Keratinocyte (primary cell): ENCODE measurements around the gene RPS21. TPM values are rescaled to one million over a fixed set of nuclear protein-coding genes. Genes with fewer than 3 reads are reported as not detected.

Experiments
- DNase-seq: peaks from one replicate; pipeline ENCODE4 v3.0.0-alpha.2; 2011; ENCODE audit warnings: low read depth, missing footprints, low spot score
- FAIRE-seq: peaks from 2 replicates; lab custom pipeline; 2011; peaks lifted over from hg19 to GRCh38; lab: Jason Lieb, UNC
- H2AFZ ChIP-seq: 2 replicates; pipeline ENCODE4 v1.6.0; 2012; ENCODE audit warnings: low read length, control low read depth, inconsistent platforms; ENCODE audit not compliant: control insufficient read depth
- H3K27ac ChIP-seq: 2 replicates; pipeline ENCODE4 v1.5.1; 2011; ENCODE audit warnings: low read length; ENCODE audit not compliant: control insufficient read depth, insufficient read depth
- H3K27me3 ChIP-seq: 3 replicates; pipeline ENCODE4 v1.6.0; 2011; ENCODE audit warnings: low read length; ENCODE audit not compliant: control insufficient read depth, insufficient read depth; ENCODE audit errors: extremely low read depth
- H3K36me3 ChIP-seq, 2 experiments: 2 replicates in 1 of 2; 3 replicates in 1 of 2; pipeline ENCODE4 v1.5.1; 2011; ENCODE audit warnings: low read length in 2 of 2, mild to moderate bottlenecking in 1 of 2; ENCODE audit not compliant: control insufficient read depth in 2 of 2, insufficient read depth in 2 of 2; ENCODE audit errors: extremely low read depth in 1 of 2
- H3K4me1 ChIP-seq: 3 replicates; pipeline ENCODE4 v1.5.1; 2011; ENCODE audit warnings: low read length; ENCODE audit not compliant: control insufficient read depth, insufficient read depth; ENCODE audit errors: extremely low read depth
- H3K4me2 ChIP-seq: 3 replicates; pipeline ENCODE4 v1.6.0; 2011; ENCODE audit warnings: low read depth, low read length; ENCODE audit not compliant: control insufficient read depth, insufficient read depth; ENCODE audit errors: extremely low read depth
- H3K4me3 ChIP-seq, 3 experiments: fragments of 200-600 bp in 1 of 3; sonication (generic) in 1 of 3; 2 replicates in 2 of 3; 3 replicates in 1 of 3; pipeline ENCODE4 v1.5.1; 2011 to 2016; ENCODE audit warnings: low read length in 3 of 3, mild to moderate bottlenecking in 3 of 3, control low read depth in 2 of 3, inconsistent platforms in 1 of 3, low read depth in 1 of 3, mixed read lengths in 1 of 3, mixed run types in 1 of 3, moderate library complexity in 1 of 3; ENCODE audit not compliant: control insufficient read depth in 2 of 3, insufficient read depth in 2 of 3; ENCODE audit errors: extremely low read depth in 1 of 3
- H3K79me2 ChIP-seq: 2 replicates; pipeline ENCODE4 v1.6.0; 2012; ENCODE audit warnings: low read length; ENCODE audit not compliant: control insufficient read depth, insufficient read depth
- H3K9ac ChIP-seq: 3 replicates; pipeline ENCODE4 v1.6.0; 2011; ENCODE audit warnings: low read length; ENCODE audit not compliant: control insufficient read depth, insufficient read depth; ENCODE audit errors: extremely low read depth
- H3K9me1 ChIP-seq: 3 replicates; pipeline ENCODE4 v1.6.0; 2011; ENCODE audit warnings: low read length; ENCODE audit not compliant: control insufficient read depth, insufficient read depth; ENCODE audit errors: extremely low read depth
- H3K9me3 ChIP-seq: 2 replicates; pipeline ENCODE4 v1.5.1; 2012; ENCODE audit warnings: low read depth, low read length; ENCODE audit not compliant: control insufficient read depth
- H4K20me1 ChIP-seq: 3 replicates; pipeline ENCODE4 v1.6.0; 2011; ENCODE audit warnings: low read length; ENCODE audit not compliant: control insufficient read depth, insufficient read depth; ENCODE audit errors: extremely low read depth
- EZH2 ChIP-seq: IDR thresholded peaks from one replicate; pipeline ENCODE4 v1.6.1; 2012; ENCODE audit warnings: inconsistent platforms, mild to moderate bottlenecking, low read length, moderate library complexity
- dilution Hi-C: fragments of 300-500 bp; cut with MboI; formaldehyde crosslinking; loops from one replicate; pipeline ENCODE4 v1.7.0; 2020; ENCODE audit warnings: low sequenced_read_pairs; ENCODE audit not compliant: extremely low pct_ligation_motif_present
- polyA plus RNA-seq, 5 experiments: library from polyadenylated mRNA; depleted of rRNA in 3 of 5; stranded (reverse) in 3 of 5; stranded (forward) in 1 of 5; unstranded in 1 of 5; fragments of >200 nt; gene quantifications; 1 replicate in 1 of 5; 2 replicates in 3 of 5; 3 replicates in 1 of 5; pipeline versions ENCODE4 v1.2.1 to v1.2.3, GENCODE V29; 2011 to 2012; ENCODE audit warnings: missing spikeins in 2 of 5, low read depth in 1 of 5, low replicate concordance in 1 of 5
- TF ChIP-seq, protein P1 (sequence below), 3 experiments: IDR thresholded peaks in 1 of 3; conservative IDR thresholded peaks in 1 of 3; optimal IDR thresholded peaks in 1 of 3; 2 replicates in 2 of 3; 3 replicates in 1 of 3; pipeline versions ENCODE3 to v1.5.1; 2011; ENCODE audit warnings: low read length in 3 of 3, mild to moderate bottlenecking in 3 of 3, moderate library complexity in 2 of 3, control low read depth in 1 of 3, inconsistent platforms in 1 of 3; ENCODE audit not compliant: insufficient read depth in 2 of 3; ENCODE audit errors: extremely low read depth in 1 of 3

The RPS21 gene
- polyA plus RNA-seq, 1 donor (not counting 4 experiments of a cell fraction or from before 2014, with no cell fraction given): 3,874 TPM

GRCh38 chr20:62374331-62375152 is 12.4 kb upstream of the RPS21 start:
- H3K9ac ChIP-seq: no peak overlapping the region
- TF ChIP-seq, protein P1, sequence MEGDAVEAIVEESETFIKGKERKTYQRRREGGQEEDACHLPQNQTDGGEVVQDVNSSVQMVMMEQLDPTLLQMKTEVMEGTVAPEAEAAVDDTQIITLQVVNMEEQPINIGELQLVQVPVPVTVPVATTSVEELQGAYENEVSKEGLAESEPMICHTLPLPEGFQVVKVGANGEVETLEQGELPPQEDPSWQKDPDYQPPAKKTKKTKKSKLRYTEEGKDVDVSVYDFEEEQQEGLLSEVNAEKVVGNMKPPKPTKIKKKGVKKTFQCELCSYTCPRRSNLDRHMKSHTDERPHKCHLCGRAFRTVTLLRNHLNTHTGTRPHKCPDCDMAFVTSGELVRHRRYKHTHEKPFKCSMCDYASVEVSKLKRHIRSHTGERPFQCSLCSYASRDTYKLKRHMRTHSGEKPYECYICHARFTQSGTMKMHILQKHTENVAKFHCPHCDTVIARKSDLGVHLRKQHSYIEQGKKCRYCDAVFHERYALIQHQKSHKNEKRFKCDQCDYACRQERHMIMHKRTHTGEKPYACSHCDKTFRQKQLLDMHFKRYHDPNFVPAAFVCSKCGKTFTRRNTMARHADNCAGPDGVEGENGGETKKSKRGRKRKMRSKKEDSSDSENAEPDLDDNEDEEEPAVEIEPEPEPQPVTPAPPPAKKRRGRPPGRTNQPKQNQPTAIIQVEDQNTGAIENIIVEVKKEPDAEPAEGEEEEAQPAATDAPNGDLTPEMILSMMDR (optimal IDR thresholded peaks at IDR 0.05 in 1 of 3, IDR thresholded peaks at IDR 0.05 in 1 of 3, conservative IDR thresholded peaks at IDR 0.05 in 1 of 3; ENCODE audit: extremely low read depth in 1 of 3, insufficient read depth in 2 of 3, low read length in 3 of 3): no peak
- TF ChIP-seq EZH2: no peak
- H3K27ac ChIP-seq: no peak overlapping the region
- no peaks in the 10 kb centered on the region for H3K27me3 ChIP-seq
- dilution Hi-C loops: no loop called here
- H4K20me1 ChIP-seq: no peaks in the 10 kb centered on the region
- no peaks in the 10 kb centered on the region for H3K79me2 ChIP-seq
- H3K36me3 ChIP-seq: no peaks in the 10 kb centered on the region
- no peak overlapping the region for H3K4me3 ChIP-seq
- no peak overlapping the region for H3K4me2 ChIP-seq
- H3K4me1 ChIP-seq: peaks cover 40% of the 10 kb centered on the region
- H2AFZ ChIP-seq: no peak overlapping the region
- H3K9me1 ChIP-seq: peaks cover 2% of the 10 kb centered on the region
- FAIRE-seq (no peak), DNase-seq (no peak)
- no peaks in the 10 kb centered on the region for H3K9me3 ChIP-seq

- TF ChIP-seq, protein P1 (optimal IDR thresholded peaks at IDR 0.05 in 1 of 3, IDR thresholded peaks at IDR 0.05 in 1 of 3, conservative IDR thresholded peaks at IDR 0.05 in 1 of 3; ENCODE audit: extremely low read depth in 1 of 3, insufficient read depth in 2 of 3, low read length in 3 of 3): peak; percentile 44 to 67 (median 55)
- no peak for TF ChIP-seq EZH2
- H3K4me2 ChIP-seq: peak overlapping the region; percentile 91
- no peaks in the 10 kb centered on the region for H4K20me1 ChIP-seq
- peaks cover 42% of the 10 kb centered on the region for H3K4me1 ChIP-seq
- no peaks in the 10 kb centered on the region for H3K79me2 ChIP-seq
- peak overlapping the region; percentile 94 for H3K27ac ChIP-seq
- H3K9me3 ChIP-seq: no peaks in the 10 kb centered on the region
- H2AFZ ChIP-seq: no peak overlapping the region
- dilution Hi-C loops: no loop called here
- H3K27me3 ChIP-seq: no peaks in the 10 kb centered on the region
- FAIRE-seq (no peak), DNase-seq (no peak)
- peak overlapping the region; percentile 85 for H3K9ac ChIP-seq
- H3K4me3 ChIP-seq: no peak overlapping the region
- H3K36me3 ChIP-seq: no peaks in the 10 kb centered on the region
- H3K9me1 ChIP-seq: peaks cover 5% of the 10 kb centered on the region
These were observed 10.5 kb upstream of the RPS21 start for GRCh38 chr20:62376112-62377063.
